ENCODE results near the gene TM2D3. TPM values are rescaled to one million over a fixed set of nuclear protein-coding genes. Genes with fewer than 3 reads are reported as not detected.

The TM2D3 gene
- polyA plus RNA-seq, 1 donor = 35.4 TPM

- no peak for DNase-seq
Observed at GRCh38 chr15:101600035-101600434, 52.1 kb downstream of the TM2D3 start.

GRCh38 chr15:101599091-101599490 lies 53.1 kb downstream of the TM2D3 start:
- DNase-seq = no peak

- DNase-seq = no peak
Observed at GRCh38 chr15:101597360-101597928, 54.7 kb downstream of the TM2D3 start.

GRCh38 chr15:101596633-101597032 lies 55.5 kb downstream of the TM2D3 start:
- no peak for DNase-seq

Other genes with a start within 250 kb of the TM2D3 start
- 9.8 TPM for gene PCSK6, start 162.7 kb downstream of the TM2D3 start, polyA plus RNA-seq (ENCODE audit: insufficient read length)
- gene TARS3, start 72.1 kb upstream of the TM2D3 start, polyA plus RNA-seq (ENCODE audit: insufficient read length) = 19.9 TPM
- not detected for gene OR4F6, start 151.1 kb upstream of the TM2D3 start, polyA plus RNA-seq (ENCODE audit: insufficient read length)
- not detected for gene OR4F15, start 159.8 kb upstream of the TM2D3 start, polyA plus RNA-seq (ENCODE audit: insufficient read length)

Measured in hindlimb muscle (tissue), 1 donor.